H1 (cell line): ENCODE measurements around the gene TRIM65. TPM values are rescaled to one million over a fixed set of nuclear protein-coding genes. Genes with fewer than 3 reads are reported as not detected.

ENCODE experiments used
- CTCF ChIA-PET: fragments of 300-600 bp; sonication (Branson Sonifier 250); formaldehyde crosslinking; loops from one replicate; lab custom pipeline; 2021; ENCODE audit not compliant: partially characterized antibody; lab: Charles Lee
- POLR2A ChIA-PET: fragments of 300-600 bp; sonication (Branson Sonifier 250); formaldehyde crosslinking; loops from one replicate; lab custom pipeline; 2021; ENCODE audit warnings: inconsistent platforms; ENCODE audit not compliant: partially characterized antibody; lab: Charles Lee
- DNase-seq, 2 experiments: peaks; one replicate each; pipeline versions ENCODE4 v3.0.0 to v3.0.0-alpha.2; 2010 to 2022; ENCODE audit warnings: low spot score in 2 of 2, low read depth in 1 of 2, mixed read lengths in 1 of 2
- FAIRE-seq: peaks from 2 replicates; lab custom pipeline; 2011; peaks lifted over from hg19 to GRCh38; lab: Jason Lieb, UNC
- H2AFZ ChIP-seq: 2 replicates; pipeline ENCODE4 v1.8.1; 2012; ENCODE audit warnings: low read length, inconsistent platforms
- H2AK5ac ChIP-seq: 2 replicates; pipeline ENCODE4 v1.6.1; 2013; ENCODE audit warnings: low read depth, low read length
- H2BK120ac ChIP-seq: replicated peaks from 2 replicates; pipeline ENCODE3; 2013; ENCODE audit warnings: low read depth, low read length, inconsistent platforms
- H2BK12ac ChIP-seq: 2 replicates; pipeline ENCODE4 v1.6.1; 2013; ENCODE audit warnings: low read depth, low read length
- H2BK15ac ChIP-seq: 2 replicates; pipeline ENCODE4 v1.6.1; 2013; ENCODE audit warnings: low read length
- H2BK20ac ChIP-seq: 2 replicates; pipeline ENCODE4 v1.6.1; 2013; ENCODE audit warnings: low read length
- H2BK5ac ChIP-seq: 2 replicates; pipeline ENCODE4 v1.6.1; 2013; ENCODE audit warnings: low read depth, low read length
- H3K14ac ChIP-seq: 2 replicates; pipeline ENCODE4 v1.6.1; 2013; ENCODE audit warnings: inconsistent platforms; ENCODE audit not compliant: insufficient read length
- H3K18ac ChIP-seq: 2 replicates; pipeline ENCODE4 v1.6.1; 2013; ENCODE audit warnings: low read length; ENCODE audit errors: extremely low read depth
- H3K23ac ChIP-seq: 2 replicates; pipeline ENCODE4 v1.6.1; 2013; ENCODE audit warnings: inconsistent platforms; ENCODE audit not compliant: insufficient read length
- H3K23me2 ChIP-seq: 2 replicates; pipeline ENCODE4 v1.6.1; 2013; ENCODE audit warnings: low read depth, low read length
- H3K27ac ChIP-seq: 2 replicates; pipeline ENCODE4 v1.6.1; 2011; ENCODE audit warnings: low read depth, low read length, inconsistent platforms
- H3K27me3 ChIP-seq, 4 experiments: replicated peaks in 1 of 4; 1 replicate in 1 of 4; 2 replicates in 3 of 4; pipeline versions ENCODE4 v1.6.1 to v1.8.1; 2011 to 2013; ENCODE audit warnings: low read length in 3 of 4, mild to moderate bottlenecking in 3 of 4, inconsistent platforms in 2 of 4, mixed read lengths in 2 of 4, moderate library complexity in 1 of 4; ENCODE audit not compliant: control insufficient read depth in 3 of 4, insufficient read depth in 3 of 4; ENCODE audit errors: extremely low read depth in 1 of 4
- H3K36me3 ChIP-seq, 4 experiments: 2 replicates each; pipeline versions ENCODE4 v1.6.1 to v1.8.1; 2011 to 2013; ENCODE audit warnings: mild to moderate bottlenecking in 4 of 4, low read length in 3 of 4, moderate library complexity in 2 of 4, control low read depth in 1 of 4, inconsistent platforms in 1 of 4; ENCODE audit not compliant: insufficient read depth in 4 of 4, control insufficient read depth in 2 of 4
- H3K4ac ChIP-seq: replicated peaks from 2 replicates; pipeline ENCODE3; 2013; ENCODE audit warnings: low read length, low read depth, mixed read lengths, inconsistent platforms; ENCODE audit not compliant: insufficient read length
- H3K4me1 ChIP-seq, 4 experiments: replicated peaks in 1 of 4; 1 replicate in 1 of 4; 2 replicates in 3 of 4; pipeline versions ENCODE4 v1.6.1 to v1.8.1; 2011 to 2013; ENCODE audit warnings: low read length in 3 of 4, inconsistent platforms in 2 of 4, mixed read lengths in 1 of 4; ENCODE audit not compliant: insufficient read depth in 4 of 4, control insufficient read depth in 3 of 4
- H3K4me2 ChIP-seq, 2 experiments: 2 replicates each; pipeline versions ENCODE4 v1.6.1 to v1.8.1; 2011 to 2013; ENCODE audit warnings: low read depth in 2 of 2, low read length in 2 of 2, control low read depth in 1 of 2, inconsistent platforms in 1 of 2, mild to moderate bottlenecking in 1 of 2; ENCODE audit not compliant: insufficient read depth in 1 of 2
- H3K4me3 ChIP-seq, 4 experiments: fragments of 200-600, 300-600 bp in 1 of 4; sonication (generic), shearing (Covaris generic), sonication (Bioruptor Twin) in 1 of 4; 2 replicates each; pipeline versions ENCODE4 v1.5.1 to v1.8.1; 2011 to 2016; ENCODE audit warnings: low read length in 4 of 4, low read depth in 3 of 4, control low read depth in 2 of 4, inconsistent platforms in 2 of 4, mild to moderate bottlenecking in 2 of 4, mixed read lengths in 1 of 4, moderate library complexity in 1 of 4; ENCODE audit not compliant: insufficient read depth in 2 of 4; ENCODE audit errors: extremely low read depth in 1 of 4
- H3K56ac ChIP-seq: replicated peaks from 2 replicates; pipeline ENCODE3; 2013; ENCODE audit warnings: low read depth, mild to moderate bottlenecking, mixed read lengths, low read length, inconsistent platforms; ENCODE audit not compliant: insufficient read length
- H3K79me1 ChIP-seq: 2 replicates; pipeline ENCODE4 v1.6.1; 2013; ENCODE audit warnings: low read depth, low read length, control low read depth
- H3K79me2 ChIP-seq, 2 experiments: 2 replicates each; pipeline versions ENCODE4 v1.6.1 to v1.8.1; 2012 to 2013; ENCODE audit warnings: low read length in 2 of 2, mild to moderate bottlenecking in 2 of 2, inconsistent platforms in 1 of 2; ENCODE audit not compliant: insufficient read depth in 2 of 2, control insufficient read depth in 1 of 2
- H3K9ac ChIP-seq, 4 experiments: replicated peaks in 1 of 4; 1 replicate in 1 of 4; 2 replicates in 3 of 4; pipeline versions ENCODE4 v1.6.1 to v1.8.1; 2011 to 2013; ENCODE audit warnings: low read depth in 3 of 4, low read length in 3 of 4, control low read depth in 2 of 4, mild to moderate bottlenecking in 2 of 4, moderate library complexity in 2 of 4, inconsistent platforms in 1 of 4; ENCODE audit errors: extremely low read depth in 1 of 4
- H3K9me3 ChIP-seq, 2 experiments: 2 replicates each; pipeline versions ENCODE4 v1.6.1 to v1.8.1; 2012 to 2013; ENCODE audit warnings: mild to moderate bottlenecking in 2 of 2, moderate library complexity in 2 of 2, control low read depth in 1 of 2, inconsistent platforms in 1 of 2, low read depth in 1 of 2, low read length in 1 of 2, mixed read lengths in 1 of 2; ENCODE audit not compliant: insufficient read depth in 2 of 2
- H4K20me1 ChIP-seq, 2 experiments: replicated peaks in 1 of 2; 2 replicates each; pipeline versions ENCODE3 to v1.8.1; 2011 to 2013; ENCODE audit warnings: inconsistent platforms in 2 of 2, low read length in 2 of 2, mild to moderate bottlenecking in 1 of 2; ENCODE audit not compliant: insufficient read depth in 2 of 2, control insufficient read depth in 1 of 2
- H4K5ac ChIP-seq: 2 replicates; pipeline ENCODE4 v1.6.1; 2013; ENCODE audit warnings: low read length, low read depth, mixed read lengths, inconsistent platforms; ENCODE audit not compliant: insufficient read length
- H4K8ac ChIP-seq: 2 replicates; pipeline ENCODE4 v1.8.0; 2013; ENCODE audit warnings: mild to moderate bottlenecking, moderate library complexity, low read length, inconsistent platforms; ENCODE audit not compliant: insufficient read depth; ENCODE audit errors: extremely low read depth
- H4K91ac ChIP-seq: replicated peaks from 2 replicates; pipeline ENCODE3; 2013; ENCODE audit warnings: low read length, mixed read lengths, inconsistent platforms; ENCODE audit not compliant: insufficient read length
- MAFK ChIP-seq: IDR thresholded peaks from 2 replicates; pipeline ENCODE4 v1.6.1; 2012; ENCODE audit warnings: low read depth, mild to moderate bottlenecking, improper control_type of control experiment, low read length
- RAD21 ChIP-seq, 2 experiments: IDR thresholded peaks in 1 of 2; conservative IDR thresholded peaks in 1 of 2; 2 replicates each; pipeline ENCODE4 v1.6.1; 2011; ENCODE audit warnings: low read depth in 2 of 2, low read length in 2 of 2, improper control_type of control experiment in 1 of 2, inconsistent platforms in 1 of 2, mild to moderate bottlenecking in 1 of 2, moderate library complexity in 1 of 2
- SUZ12 ChIP-seq: fragments of 200-600 bp; sonication (generic); IDR thresholded peaks from 2 replicates; pipeline ENCODE4 v1.6.1; 2012; ENCODE audit warnings: mild to moderate bottlenecking, inconsistent platforms, low read length, moderate library complexity, mixed read lengths
- TBP ChIP-seq: IDR thresholded peaks from 2 replicates; pipeline ENCODE4 v1.6.1; 2011; ENCODE audit warnings: low read depth, low read length, improper control_type of control experiment
- TCF12 ChIP-seq: IDR thresholded peaks from 2 replicates; pipeline ENCODE4 v1.6.1; 2011; ENCODE audit warnings: low read depth, mild to moderate bottlenecking, low read length
- WGBS, 2 experiments: shearing (Covaris generic) in 1 of 2; methylation state at CpG; one replicate each; pipeline versions ENCODE4 v1.1.6 to v1.1.7; 2013 to 2015; ENCODE audit warnings: low lambda C conversion rate in 2 of 2, mixed read lengths in 2 of 2, inconsistent platforms in 1 of 2, low coverage in 1 of 2, missing lambda C conversion rate in 1 of 2; ENCODE audit not compliant: insufficient replicate concordance in 2 of 2, insufficient coverage in 1 of 2, insufficient read length in 1 of 2; ENCODE audit errors: extremely low coverage in 1 of 2, missing lambda C conversion rate in 1 of 2; 5-methylcytosine and 5-hydroxymethylcytosine counted together
- polyA plus RNA-seq, 7 experiments: library from polyadenylated mRNA; depleted of rRNA in 3 of 7; stranded (reverse) in 5 of 7; unstranded in 2 of 7; fragments of >200 nt in 5 of 7; fragments of 200-250 nt in 2 of 7; gene quantifications; 1 replicate in 5 of 7; 2 replicates in 1 of 7; 4 replicates in 1 of 7; pipeline versions ENCODE4 v1.2.1 to v1.2.3, GENCODE V29; 2011 to 2013; ENCODE audit warnings: missing spikeins in 2 of 7, mixed read lengths in 2 of 7
- total RNA-seq: library from RNA; stranded (reverse); fragmentation: NEBNext Ultra II Directional; extraction: Animal tissue kit (Norgen Biotek cat#: 25700); gene quantifications from 2 replicates; pipeline ENCODE4 v1.2.1, GENCODE V29; 2021

Gene TRIM65
- total and polyA plus RNA-seq, 2 of the 8 experiments (the other 6 are each of a cell fraction or from before 2014, with no cell fraction given), result 21.2 to 48.6 TPM

DNA sequence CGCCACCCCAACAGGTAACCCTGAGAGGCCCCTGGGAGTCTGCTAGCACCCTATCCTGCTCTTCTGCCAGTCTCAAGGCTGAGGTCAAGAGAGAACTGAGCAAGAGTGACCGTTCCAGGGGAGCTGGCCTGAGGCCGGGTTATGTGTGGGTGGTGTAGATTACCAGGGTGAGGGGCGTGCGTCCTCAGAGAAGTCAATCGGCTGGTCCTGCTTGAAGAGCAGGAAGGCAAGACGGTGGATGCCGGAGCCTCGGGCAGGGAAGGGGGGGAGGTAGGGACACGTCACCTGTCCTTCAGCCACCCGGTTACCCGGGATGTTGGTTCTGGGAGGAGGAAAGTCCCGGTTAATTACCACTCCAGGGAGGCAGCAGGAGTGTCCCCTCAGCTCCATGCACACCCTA is 2.6 kb upstream of the TRIM65 start:
- POLR2A ChIA-PET, result interaction anchor here (1.1 to 7.4 kb wide), 7 partner anchors 10 to 119 kb away, joined by 3 to 40 read pairs (median 4); a partner anchor contains a TSS
- no peak overlapping the region for H4K5ac ChIP-seq

More for the DNA sequence above, 2.6 kb upstream of the TRIM65 start:
- Histone ChIP-seq H2BK5ac (no peak overlapping the region), H3K56ac (no peak overlapping the region), H2BK12ac (no peak overlapping the region), H3K36me3 (peaks cover 5 to 35% (median 23%) of the 10 kb centered on the region in 4 experiments; a peak in 7 of 8 replicates), H3K79me2 (peaks cover 0 to 26% of the 10 kb centered on the region in 2 experiments; a peak in 2 of 4 replicates), H3K23me2 (peaks cover 11% of the 10 kb centered on the region), H3K79me1 (peaks cover 3% of the 10 kb centered on the region; the same call in 1 of the 2 replicates), H2AK5ac (no peak overlapping the region), H3K4ac (no peak overlapping the region), H3K27me3 (no peaks in the 10 kb centered on the region), H3K18ac (no peak overlapping the region), H4K20me1 (peaks cover 2 to 5% of the 10 kb centered on the region in 2 experiments), H2BK20ac (no peak overlapping the region), H4K8ac (no peak overlapping the region; the same call in 1 of the 2 replicates), H2BK15ac (no peak overlapping the region), H3K4me1 (peaks cover 4 to 21% (median 13%) of the 10 kb centered on the region in 4 experiments), H3K4me3 (no peak overlapping the region), H3K9me3 (no peaks in the 10 kb centered on the region), H2BK120ac (no peak overlapping the region), H3K27ac (no peak overlapping the region), H4K91ac (no peak overlapping the region), H3K23ac (no peak overlapping the region), H2AFZ (no peak overlapping the region), H3K14ac (no peak overlapping the region), H3K9ac (no peak overlapping the region), H3K4me2 (no peak overlapping the region)
- 91% methylated on average over 8 of the region's 13 CpGs; no CpG with 5 or more reads in 1 of the 2 experiments for WGBS, 2 experiments
- DNase-seq (no peak), FAIRE-seq (no peak)
- no peak for TF ChIP-seq MAFK
- no peak for TF ChIP-seq RAD21 (IDR thresholded peaks at IDR 0.05 in 1 of 2, conservative IDR thresholded peaks at IDR 0.05 in 1 of 2; ENCODE audit: low read depth in 2 of 2, low read length in 2 of 2)
- TF ChIP-seq TCF12, result no peak
- TF ChIP-seq TBP, result no peak
- no peak for TF ChIP-seq SUZ12
- CTCF ChIA-PET, result interaction anchor here (1.1 to 51.3 kb wide), 6 partner anchors 10 to 109 kb away, joined by 3 to 885 read pairs (median 6); partner anchors contain the start of gene CDK3
